ENCODE results near the gene ZNF579. TPM values are rescaled to one million over a fixed set of nuclear protein-coding genes. Genes with fewer than 3 reads are reported as not detected.
A peak's percentile ranks its signal among the peaks of the same experiment; 100 is the strongest.

The ZNF579 gene, protein sequence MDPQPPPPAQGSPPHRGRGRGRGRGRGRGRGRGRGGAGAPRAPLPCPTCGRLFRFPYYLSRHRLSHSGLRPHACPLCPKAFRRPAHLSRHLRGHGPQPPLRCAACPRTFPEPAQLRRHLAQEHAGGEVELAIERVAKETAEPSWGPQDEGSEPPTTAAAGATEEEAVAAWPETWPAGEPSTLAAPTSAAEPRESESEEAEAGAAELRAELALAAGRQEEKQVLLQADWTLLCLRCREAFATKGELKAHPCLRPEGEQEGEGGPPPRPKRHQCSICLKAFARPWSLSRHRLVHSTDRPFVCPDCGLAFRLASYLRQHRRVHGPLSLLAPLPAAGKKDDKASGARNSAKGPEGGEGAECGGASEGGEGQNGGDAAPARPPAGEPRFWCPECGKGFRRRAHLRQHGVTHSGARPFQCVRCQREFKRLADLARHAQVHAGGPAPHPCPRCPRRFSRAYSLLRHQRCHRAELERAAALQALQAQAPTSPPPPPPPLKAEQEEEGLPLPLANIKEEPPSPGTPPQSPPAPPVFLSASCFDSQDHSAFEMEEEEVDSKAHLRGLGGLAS
- total RNA-seq = 10 to 100 TPM; 21.8 to 81.6 (median 29.5) TPM
- polyA plus RNA-seq = 10 to 100 TPM in 2 of 3 donors, 1 to 10 TPM in 1; 4.2 to 22.9 (median 14.2) TPM
- long read RNA-seq, donor 1, transcript ZNF579-201 (2 exons, 2,899 nt) = major isoform, 16 of 27 reads
- long read RNA-seq, donor 1, partial matches to known transcripts = 1 of 27 reads
- long read RNA-seq, donor 1, other reads (novel, unspliced or antisense) = 10 of 27 reads
- long read RNA-seq, donor 2, transcript ZNF579-201 (2 exons, 2,899 nt) = major isoform, 69 of 116 reads
- long read RNA-seq, donor 2, partial matches to known transcripts = 0 of 116 reads
- long read RNA-seq, donor 2, other reads (novel, unspliced or antisense) = 47 of 116 reads

DNA sequence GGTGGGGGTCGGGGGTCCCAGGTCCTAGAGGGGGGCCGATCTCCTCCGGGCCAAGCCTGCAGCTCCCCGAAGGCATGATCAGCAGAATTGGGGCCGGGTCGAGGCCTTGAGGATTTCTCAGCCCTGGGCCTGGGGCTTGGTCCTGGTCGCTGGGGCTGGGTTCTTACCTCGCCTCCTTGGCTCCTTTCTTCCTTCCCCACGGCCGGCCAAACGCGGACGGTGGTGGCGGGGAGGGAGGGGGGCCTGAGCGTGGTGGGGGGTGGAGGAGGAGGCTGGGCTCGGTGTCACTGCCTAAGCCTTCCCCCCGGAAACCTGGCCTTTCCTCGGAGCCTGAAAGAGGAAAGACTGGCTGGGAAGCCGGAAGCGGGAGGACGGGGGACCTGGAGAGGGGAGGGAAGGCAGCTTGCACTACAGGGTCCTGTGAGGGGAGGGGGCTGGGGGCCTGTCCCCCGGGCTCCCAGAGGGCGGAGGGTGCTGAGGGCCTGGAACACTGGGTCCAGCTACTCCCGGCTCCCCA is at the start of gene ZNF579:
ZNF579 (minus strand) TSS at position 221 of the 517 bp plus-strand sequence. CDS start 1,209 bp downstream, outside the sequence.
- Histone ChIP-seq H3K4me1 (peaks cover 3% of the 10 kb centered on the region), H3K36me3 (ENCODE audit: insufficient read depth in 1 of 2, low read depth in 1 of 2) (peaks cover 5 to 31% of the 10 kb centered on the region in 2 donors), H3K9me3 (no peaks in the 10 kb centered on the region), H3K27ac (peak within 1 kb of the TSS; percentile 97), H3K4me3 (peak within 1 kb of the TSS; percentile 93), H3K27me3 (ENCODE audit: insufficient read depth in 3 of 3, low read length in 2 of 3) (peaks cover 0 to 5% (median 0%) of the 10 kb centered on the region in 3 donors)
- intact Hi-C loops (cut with DNase I) = loop anchor here in 1 of 2 donors (2.0 kb wide), 1 partner anchor 64 kb away; no protein-coding TSS in a partner anchor
- 0 to 1% (median 0%) methylated on average over 15 to 24 of the region's 24 CpGs for WGBS, 3 donors
- ATAC-seq (peak; percentile 82 to 92 (median 90)), DNase-seq (peak; percentile 89 to 95)
- TF ChIP-seq, protein P1, sequence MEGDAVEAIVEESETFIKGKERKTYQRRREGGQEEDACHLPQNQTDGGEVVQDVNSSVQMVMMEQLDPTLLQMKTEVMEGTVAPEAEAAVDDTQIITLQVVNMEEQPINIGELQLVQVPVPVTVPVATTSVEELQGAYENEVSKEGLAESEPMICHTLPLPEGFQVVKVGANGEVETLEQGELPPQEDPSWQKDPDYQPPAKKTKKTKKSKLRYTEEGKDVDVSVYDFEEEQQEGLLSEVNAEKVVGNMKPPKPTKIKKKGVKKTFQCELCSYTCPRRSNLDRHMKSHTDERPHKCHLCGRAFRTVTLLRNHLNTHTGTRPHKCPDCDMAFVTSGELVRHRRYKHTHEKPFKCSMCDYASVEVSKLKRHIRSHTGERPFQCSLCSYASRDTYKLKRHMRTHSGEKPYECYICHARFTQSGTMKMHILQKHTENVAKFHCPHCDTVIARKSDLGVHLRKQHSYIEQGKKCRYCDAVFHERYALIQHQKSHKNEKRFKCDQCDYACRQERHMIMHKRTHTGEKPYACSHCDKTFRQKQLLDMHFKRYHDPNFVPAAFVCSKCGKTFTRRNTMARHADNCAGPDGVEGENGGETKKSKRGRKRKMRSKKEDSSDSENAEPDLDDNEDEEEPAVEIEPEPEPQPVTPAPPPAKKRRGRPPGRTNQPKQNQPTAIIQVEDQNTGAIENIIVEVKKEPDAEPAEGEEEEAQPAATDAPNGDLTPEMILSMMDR (IDR thresholded peaks at IDR 0.05) = no peak

DNA sequence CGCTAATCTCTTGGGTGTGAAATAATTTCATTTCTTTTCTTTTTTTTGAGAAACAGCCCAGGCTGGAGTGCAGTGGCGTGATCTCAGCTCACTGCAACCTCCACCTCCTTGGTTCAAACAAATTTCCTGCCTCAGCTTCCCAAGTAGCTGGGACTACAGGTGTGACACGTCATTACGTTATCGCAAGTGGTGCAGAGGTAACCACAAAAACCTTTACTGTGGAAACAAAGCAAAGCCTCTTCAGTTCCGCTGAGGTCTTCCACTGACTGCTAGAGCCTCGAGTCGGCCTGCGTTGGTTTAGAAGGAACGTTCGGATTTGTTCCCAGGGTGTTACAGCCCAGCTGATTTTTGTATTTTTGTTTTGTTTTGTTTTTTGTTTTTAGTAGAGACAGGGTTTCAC is 45.7 kb upstream of the ZNF579 start:
- intact Hi-C loops (cut with DNase I) = loop anchor here in 1 of 2 donors (2.0 to 10.0 kb wide), 3 partner anchors 110 to 492 kb away; partner anchors contain the start of genes RPL28 and TMEM238
- peaks cover 4 to 10% of the 10 kb centered on the region in 2 donors for H3K36me3 ChIP-seq (ENCODE audit: insufficient read depth in 1 of 2, low read depth in 1 of 2)
- 90 to 96% (median 94%) methylated on average over 11 of the region's 11 CpGs for WGBS, 3 donors
- TF ChIP-seq, protein P1 (IDR thresholded peaks at IDR 0.05) = no peak
- H3K9me3 ChIP-seq = no peaks in the 10 kb centered on the region
- H3K27me3 ChIP-seq (ENCODE audit: insufficient read depth in 3 of 3, low read length in 2 of 3) = no peaks in the 10 kb centered on the region
- H3K27ac ChIP-seq = no peak overlapping the region
- DNase-seq (no peak), ATAC-seq (no peak)
- H3K4me3 ChIP-seq = no peak overlapping the region
- peaks cover 22% of the 10 kb centered on the region for H3K4me1 ChIP-seq

DNA sequence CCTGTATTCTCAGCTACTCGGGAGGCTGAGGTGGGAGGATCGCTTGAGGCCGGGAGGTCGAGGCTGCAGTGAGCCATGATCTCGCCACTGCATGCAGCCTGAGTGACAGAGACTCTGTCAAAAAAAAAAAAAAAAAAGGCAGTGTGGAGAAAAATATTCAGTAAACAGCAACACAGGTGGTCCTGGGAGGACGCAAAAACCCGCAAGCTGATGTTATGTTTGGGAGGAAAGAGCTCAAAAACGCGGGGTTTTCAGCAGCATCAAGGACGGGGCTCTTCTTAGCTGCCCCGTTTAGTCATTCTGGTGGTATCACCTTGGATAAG is 44.3 kb upstream of the ZNF579 start:
- ATAC-seq = no peak
- intact Hi-C loops (cut with DNase I) = loop anchor here in 1 of 2 donors (10.0 kb wide), 2 partner anchors 240 to 490 kb away; partner anchors contain the start of genes RPL28 and TMEM238
- peak overlapping the region; percentile 65 for H3K4me3 ChIP-seq

More for the DNA sequence above, 44.3 kb upstream of the ZNF579 start:
- TF ChIP-seq, protein P1 (IDR thresholded peaks at IDR 0.05) = no peak
- Histone ChIP-seq H3K9me3 (no peaks in the 10 kb centered on the region), H3K36me3 (ENCODE audit: insufficient read depth in 1 of 2, low read depth in 1 of 2) (peaks cover 4 to 10% of the 10 kb centered on the region in 2 donors), H3K27ac (peak overlapping the region; percentile 90), H3K4me1 (peaks cover 31% of the 10 kb centered on the region), H3K27me3 (ENCODE audit: insufficient read depth in 3 of 3, low read length in 2 of 3) (no peaks in the 10 kb centered on the region)
- no peak for DNase-seq
- WGBS, 3 donors = 45 to 53% (median 46%) methylated on average over 11 of the region's 11 CpGs
